SH-SY5Y (cell line): ENCODE data around the gene ATP2B2.

Experiments used
- GATA2 ChIP-seq: IDR thresholded peaks from 2 replicates; pipeline ENCODE4 v1.6.1; 2011; ENCODE audit warnings: mild to moderate bottlenecking, low read depth, low read length
- GATA3 ChIP-seq: IDR thresholded peaks from 2 replicates; pipeline ENCODE4 v1.6.1; 2011; ENCODE audit warnings: low read depth, mild to moderate bottlenecking, low read length, moderate library complexity

GRCh38 chr3:10474275-10474646, 31.1 kb downstream of the ATP2B2 start:
- no peak for TF ChIP-seq GATA2
- no peak for TF ChIP-seq GATA3
